NCI-H524 treated with DMSO at 0.1 percent for 48 hours (cell line): ENCODE results near the gene DRD1.
"Not testable (repeated sequence)": the region's sequence is repeated elsewhere in the genome, so short reads cannot be mapped to it uniquely, and the experiment has no call there.

Experiments
- DNase-seq: peaks from one replicate; lab custom pipeline; 2025; lab: John Stamatoyannopoulos, UW

Gene DRD1

DNA sequence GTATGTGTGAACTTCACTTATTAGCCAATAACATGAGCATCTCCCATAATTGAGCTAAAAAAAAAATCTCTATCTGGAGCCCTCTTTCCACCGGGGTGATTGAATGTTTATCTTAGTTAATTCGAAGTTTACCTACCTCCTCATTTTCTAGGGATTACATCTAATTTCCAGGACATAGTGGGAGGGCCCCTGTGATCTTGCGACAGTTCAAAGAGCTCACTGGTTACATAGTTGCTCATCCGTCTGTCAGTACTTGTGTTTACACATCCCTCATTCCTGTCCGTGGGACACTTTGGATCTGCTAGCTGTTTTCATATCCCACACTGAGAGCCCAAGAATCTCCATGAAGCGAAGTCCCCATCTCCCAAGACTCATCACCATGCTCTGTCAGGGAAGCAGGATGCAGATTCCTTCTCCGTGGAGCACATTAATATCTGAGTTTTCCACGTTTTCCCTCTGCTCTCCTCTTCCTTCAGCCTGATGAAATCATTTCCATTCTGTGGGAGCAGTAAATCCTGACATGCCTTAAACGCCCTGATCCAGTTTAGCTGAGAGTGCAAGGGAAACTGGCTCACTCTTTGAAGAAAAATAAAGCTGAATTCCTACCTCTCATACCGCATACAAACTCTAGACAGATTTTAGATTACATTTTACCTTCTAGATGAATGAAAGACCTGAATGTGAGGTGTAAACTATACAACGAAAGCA, 24.2 kb upstream of the DRD1 start:
- DNase-seq: no peak

DNA sequence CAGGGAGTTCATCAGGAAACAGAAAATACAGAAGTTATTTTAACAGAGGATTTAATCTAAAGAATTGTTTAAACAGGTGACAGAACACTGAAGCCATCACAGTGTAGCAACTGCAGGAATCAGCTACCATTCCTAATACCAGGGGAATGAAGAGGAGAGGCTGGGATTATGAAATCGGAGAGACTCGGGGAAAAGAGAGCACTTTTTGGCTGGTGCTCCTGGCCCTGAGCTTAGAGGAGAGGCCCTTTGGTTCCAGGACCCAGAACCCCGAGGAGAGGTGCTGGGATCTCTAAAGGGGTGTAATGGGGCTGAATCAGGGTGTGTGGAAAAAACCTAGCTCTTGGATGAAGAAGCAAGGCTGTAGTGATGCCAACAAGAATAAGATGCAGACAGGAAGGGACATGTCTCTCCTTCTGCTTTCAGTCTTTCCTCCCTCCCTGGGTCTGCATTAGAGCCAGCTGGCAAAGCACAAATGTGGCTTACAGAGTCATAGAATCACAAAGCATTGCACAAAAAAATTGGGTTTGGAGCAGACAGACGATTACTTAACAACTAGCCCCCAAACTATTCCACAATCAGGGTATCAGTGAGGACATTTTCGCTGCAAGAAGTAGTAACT, 22.8 kb upstream of the DRD1 start:
- DNase-seq: no peak

DNA sequence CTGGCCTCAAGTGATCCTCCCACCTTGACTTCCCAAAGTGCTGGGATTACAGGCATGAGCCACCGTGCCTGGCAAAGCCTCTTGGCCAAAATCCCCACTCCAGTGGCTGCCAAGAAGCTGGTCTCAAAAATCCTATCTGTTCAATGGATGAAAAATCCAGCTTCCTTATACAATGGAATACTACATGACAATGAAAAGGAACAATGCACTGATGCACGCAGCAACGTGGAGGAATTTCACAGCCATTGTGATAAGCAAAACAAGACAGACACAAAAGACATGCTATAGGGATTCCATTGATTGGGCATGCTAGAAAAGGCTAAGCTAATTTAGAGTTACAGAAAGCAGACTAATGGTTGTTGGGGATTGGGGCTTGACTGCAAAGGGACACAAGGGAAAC, 21.3 kb upstream of the DRD1 start:
- DNase-seq: no peak

DNA sequence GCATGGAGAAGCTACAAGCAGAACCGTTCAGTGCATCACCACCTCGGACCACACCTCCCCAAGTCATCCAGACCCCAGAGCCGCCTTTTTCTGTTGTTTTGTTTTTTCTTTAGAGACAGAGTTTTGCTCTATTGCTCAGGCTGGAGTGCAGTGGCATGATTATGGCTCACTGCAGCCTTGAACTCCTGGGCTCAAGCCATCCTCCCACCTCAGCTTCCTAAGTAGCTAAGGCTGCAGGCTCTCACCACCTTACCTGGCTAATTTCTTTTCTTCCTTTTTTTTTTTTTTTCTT, 20.9 kb upstream of the DRD1 start:
- DNase-seq: no peak

DNA sequence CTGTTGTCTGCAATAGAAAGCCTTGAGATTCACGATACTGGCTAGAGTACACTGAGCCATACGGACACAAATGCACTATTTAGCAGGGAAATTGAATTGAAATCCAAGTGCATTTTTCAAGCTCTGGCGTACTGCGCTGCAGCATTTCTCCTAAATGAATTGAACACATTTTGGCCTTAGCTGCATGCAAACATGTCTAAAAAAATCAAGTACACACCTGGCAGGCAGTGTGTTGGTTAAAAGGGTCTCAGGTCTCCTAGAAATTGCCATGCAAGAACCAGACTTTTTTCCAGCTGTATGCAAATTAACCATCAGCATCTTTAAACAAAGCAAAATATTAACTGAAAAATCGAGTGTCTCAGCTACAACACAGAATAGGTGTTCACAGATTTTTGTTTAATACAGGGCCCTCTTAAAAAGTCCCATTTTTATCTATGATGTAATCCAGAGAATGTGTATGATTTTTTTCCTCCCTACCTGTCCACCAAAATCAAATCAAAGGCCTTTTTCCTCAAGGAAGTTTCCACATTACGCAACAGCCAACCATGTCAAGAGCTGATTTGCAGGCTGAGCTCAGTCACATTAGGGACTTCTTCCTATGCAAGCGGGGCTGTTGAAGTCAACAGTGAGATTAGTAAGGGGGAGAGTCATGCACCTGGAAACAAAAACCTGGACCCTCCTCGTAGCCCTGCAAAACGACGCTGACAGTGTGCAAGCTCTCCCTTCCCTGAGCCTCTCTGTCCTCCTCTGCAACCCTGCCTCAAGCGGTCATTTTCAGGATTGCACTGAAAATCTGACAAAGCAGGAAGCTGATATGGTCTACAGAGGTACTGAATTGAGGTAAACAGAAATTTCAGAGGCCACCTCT, 20.3 kb upstream of the DRD1 start:
- DNase-seq: no peak

DNA sequence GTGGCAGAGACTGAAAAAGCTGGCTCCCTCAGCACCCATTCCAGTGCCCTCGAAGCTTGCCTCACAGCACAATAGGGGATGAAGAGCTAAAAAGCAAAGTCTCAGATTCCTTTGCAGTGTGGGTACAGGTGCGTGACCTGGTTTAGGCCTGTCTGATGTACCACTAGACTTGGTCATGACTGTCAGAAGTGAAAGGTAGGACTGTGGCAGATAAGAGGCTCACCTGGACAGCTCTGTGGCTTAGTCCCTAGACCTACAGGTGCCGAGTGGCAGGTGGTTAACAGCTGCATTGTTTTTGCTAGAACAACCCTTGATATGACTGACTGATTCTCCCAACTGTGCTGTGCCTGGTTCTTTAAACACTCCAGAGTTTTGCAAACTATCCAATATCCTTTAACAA, 19.7 kb upstream of the DRD1 start:
- DNase-seq: no peak

DNA sequence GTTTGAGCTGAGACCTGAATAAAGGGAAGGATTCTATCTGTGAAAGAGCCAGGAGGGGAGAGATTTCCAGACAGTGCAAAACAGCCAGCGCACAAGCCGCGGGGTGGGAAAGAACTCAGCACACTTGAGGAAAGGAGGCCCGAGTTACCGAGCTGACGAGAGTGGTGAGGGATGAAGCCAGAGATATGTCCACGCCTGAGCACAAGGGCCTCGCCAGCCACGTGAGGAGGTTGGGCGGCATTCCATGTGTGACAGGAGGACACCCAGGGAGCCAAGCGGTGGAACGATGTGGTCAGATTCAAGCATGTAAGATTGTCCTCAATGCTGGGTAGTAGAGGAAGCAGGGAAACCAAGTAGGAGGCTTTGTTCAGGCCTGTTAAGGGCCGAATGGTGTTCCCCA, 17.4 kb upstream of the DRD1 start:
- no peak for DNase-seq

DNA sequence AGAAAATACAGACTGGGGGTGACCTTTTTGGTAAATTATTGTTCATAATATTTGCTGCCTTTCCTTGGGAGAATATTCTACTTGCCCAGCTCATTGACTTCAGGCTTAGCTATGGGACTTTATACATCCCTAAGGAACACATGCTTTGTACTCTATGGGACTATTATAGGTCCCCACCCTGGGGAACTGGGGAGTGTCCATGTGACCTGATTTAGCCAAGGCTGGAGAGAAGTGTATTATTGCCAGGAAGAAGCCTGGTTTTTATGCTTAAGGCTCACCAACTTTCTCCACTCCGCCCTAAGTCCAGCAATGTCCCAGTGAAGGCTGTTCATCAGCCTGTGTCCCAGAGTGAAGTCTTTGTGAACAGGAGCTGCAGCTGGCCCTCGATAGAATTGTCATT, 16.6 kb upstream of the DRD1 start:
- DNase-seq: no peak

DNA sequence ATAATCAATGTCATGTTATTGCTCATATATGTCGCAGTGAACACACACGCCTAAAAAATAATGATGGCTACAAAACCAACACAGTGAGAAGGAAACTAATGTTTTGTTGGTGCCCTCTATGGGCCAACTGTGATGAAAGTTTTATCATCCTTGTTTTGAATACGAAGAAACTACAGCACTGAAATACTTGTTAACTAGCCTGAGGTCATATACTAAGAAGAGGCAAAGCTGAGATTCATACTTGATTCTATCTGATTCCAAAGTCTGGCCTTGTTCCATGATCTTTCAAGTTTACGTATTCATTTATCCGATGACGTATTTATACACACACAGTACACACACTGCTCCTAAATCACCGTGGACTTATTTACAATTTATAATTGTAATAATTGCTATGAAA, 16.1 kb upstream of the DRD1 start:
- DNase-seq: no peak

DNA sequence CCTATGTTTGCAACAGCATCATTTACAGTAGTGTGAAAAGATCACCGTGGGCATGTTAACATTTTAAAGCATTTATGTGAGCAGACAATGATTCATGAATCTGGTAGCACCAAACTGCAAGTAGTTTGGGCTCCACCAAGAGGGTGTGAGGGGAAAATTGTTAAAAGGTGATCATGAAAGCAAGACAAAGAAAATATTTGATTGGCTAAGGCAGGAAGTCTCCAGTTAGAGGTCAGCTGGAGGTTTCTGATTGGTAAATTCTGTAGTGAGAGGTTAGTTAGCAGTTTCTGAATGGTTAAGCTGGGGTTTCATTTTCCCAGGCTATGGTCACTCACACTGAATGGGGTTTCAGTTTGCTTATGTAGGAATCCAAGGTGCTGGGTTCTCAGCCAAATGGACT, 13.5 kb upstream of the DRD1 start:
- no peak for DNase-seq

DNA sequence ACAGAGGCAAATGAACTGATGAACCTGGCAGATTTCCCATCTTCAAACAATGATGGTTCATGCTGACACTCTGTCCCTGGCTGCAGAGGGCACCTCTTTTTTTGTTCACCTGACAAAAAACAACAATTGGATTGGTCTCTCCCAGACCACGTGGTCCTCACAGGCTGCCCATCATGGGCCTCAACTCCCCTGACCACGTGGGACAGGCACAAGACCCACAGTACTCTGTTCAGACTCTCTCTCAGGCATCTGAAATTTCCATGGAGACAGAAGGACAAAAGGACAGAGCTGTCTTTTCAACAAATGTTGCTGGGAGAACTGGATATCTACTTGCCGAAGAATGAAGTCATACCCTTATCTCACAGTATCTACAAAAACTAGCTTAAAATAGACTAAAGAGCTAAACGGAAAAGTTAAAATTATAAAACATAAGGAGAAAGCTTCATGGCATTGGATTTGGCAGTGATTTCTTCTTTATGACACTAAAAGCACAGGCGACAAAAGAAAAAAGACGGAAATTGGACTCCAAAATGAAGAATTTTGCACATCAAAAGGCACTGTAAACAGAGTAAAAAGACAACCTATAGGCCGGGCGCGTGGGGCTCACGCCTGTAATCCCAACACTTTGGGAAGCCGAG, 12.2 kb upstream of the DRD1 start:
- no peak for DNase-seq

DNA sequence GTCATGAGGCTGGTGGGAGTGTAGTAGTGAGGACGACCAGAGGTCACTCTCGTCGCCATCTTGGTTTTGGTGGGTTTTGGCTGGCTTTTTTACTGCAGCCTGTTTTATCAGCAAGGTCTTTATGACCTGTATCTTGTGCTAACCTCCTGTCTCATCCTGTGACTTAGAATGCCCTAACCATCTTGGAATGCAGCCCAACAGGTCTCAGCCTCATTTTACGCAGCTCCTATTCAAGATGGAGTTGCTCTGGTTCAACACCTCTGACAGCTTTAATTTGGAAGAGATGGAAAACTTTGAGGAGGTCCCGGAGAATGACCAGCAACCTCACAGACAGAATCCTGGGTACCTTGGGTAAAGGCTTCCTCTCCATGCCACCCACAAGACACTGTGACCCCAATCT, 10.4 kb upstream of the DRD1 start:
- DNase-seq: not testable (repeated sequence)

DNA sequence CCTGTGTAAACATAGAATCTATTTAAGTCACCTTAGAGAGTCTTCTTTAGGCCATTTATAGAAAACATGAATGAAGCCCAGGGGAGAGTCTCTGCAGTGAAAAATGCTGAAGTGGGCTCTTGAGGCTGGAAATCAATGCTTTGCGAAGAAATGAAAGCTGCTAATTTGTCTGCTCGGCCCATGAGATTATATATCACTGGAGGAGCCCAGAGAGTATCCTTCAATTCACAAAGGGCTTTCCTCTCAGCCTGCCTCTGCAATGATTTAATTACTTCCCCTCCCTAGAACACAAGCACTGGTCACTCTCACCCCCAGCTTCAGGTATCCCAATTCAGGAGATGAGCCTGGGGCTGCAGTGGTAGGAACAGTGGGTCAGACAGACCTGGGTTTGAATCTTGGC, 8.2 kb upstream of the DRD1 start:
- DNase-seq: no peak

DNA sequence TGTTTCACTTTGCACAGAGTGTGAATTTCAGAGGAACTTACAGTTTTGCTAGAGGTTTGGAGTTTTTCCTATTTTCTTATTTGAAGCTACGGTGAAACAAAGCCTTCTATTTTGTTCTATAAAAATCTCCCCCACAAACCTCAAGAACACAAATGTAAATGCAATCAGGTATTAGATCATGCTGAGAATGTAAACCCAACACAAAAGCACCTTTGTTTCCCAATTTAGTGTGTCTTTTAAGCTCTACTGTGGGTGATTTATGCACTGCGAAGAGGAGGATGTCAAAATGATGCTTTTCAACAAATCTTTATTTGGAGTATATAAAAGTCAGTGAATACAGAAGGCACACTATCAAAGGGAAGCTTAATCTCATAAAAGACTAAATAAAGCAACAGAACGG, 4.3 kb upstream of the DRD1 start:
- no peak for DNase-seq

DNA sequence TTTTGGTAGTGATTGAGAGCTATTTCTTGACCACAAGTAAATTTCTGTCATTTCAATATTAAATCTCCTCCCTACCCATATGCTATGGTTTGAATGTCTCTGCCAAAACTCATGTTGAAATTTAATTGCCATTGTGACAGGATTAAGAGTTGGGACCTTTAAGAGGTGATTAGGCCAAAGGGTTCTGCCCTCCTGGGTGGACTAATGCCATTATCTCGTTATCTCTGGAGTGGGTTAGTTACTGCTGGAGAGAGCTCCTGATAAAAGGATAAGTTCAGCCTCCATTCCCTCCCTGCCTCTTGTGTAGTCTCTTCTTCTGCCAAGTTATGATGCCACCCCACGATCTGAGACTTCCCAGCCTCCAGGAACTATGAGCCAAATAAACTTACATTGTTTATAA, 3.6 kb upstream of the DRD1 start:
- DNase-seq: no peak

DNA sequence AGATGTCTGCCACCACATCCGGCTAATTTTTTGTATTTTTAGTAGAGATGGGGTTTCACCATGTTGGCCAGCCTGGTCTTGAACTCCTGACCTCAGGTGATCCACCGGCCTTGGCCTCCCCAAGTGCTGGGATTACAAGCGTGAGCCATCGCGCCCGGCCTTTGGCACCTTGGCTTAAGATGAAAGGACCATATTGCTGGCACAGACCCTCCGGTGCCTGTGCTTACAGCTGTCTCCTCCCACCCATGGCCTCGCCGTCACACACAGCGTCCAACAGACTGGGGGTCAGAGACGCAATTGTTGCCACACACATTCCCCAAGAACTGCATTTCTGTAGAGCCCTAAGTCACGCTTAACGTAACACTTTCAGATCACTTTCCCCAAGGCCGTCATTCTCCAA, 2.4 kb upstream of the DRD1 start:
- DNase-seq: not testable (repeated sequence)

DNA sequence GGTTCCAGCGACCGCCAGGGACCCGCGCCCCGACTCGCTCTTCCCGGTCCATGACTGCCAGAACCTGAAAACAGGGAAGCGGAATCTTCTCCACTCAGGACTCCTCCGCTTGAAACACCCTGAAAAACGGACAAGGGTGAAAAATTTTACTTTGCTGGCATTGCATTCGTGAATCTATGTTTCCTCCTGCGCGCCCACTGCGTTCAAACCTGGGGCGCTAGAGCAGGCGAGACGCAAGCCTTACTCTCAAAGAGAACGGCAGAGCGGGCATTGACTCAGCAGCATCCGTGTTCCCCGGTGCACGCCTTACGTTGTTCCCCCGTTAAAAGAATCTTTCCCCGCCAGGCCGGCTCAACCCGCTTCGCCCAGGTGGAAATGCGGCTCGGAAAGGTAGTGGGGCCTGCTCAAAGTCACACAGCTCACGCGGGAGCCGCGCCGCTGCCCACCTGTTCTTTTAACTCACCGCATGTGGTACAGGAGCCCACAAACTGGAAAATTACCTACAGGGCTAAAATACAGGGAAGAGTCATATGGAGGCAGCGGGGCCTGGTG, 999 bp upstream of the DRD1 start:
- no peak for DNase-seq

DNA sequence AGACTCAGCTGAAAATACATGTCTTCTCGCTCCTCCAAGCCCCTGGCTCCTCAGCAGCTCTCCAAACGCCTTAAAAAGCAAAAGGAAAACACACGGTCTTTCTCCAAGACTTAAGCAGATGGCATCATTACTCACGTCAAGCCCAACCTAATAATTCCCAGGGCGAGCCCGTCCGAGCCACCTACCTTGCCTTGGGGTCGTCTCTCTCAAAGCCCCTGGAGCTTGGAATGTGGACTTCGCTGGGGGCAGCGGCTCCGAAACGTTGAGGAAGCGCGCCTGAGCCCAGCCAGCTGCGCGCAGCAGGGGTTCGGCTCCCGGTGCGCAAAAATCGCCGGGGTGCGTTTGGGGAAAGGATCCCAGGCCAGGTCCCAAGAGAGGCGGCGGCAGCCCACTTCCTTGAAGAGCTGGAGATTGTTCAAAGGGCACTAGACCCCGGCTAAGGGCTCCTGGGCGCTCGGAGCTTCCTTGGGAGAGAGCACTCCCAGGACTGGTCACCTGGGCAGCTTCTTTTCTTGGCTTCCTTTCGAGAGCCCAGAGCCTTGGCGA, 395 bp downstream of the DRD1 start:
- no peak for DNase-seq

DNA sequence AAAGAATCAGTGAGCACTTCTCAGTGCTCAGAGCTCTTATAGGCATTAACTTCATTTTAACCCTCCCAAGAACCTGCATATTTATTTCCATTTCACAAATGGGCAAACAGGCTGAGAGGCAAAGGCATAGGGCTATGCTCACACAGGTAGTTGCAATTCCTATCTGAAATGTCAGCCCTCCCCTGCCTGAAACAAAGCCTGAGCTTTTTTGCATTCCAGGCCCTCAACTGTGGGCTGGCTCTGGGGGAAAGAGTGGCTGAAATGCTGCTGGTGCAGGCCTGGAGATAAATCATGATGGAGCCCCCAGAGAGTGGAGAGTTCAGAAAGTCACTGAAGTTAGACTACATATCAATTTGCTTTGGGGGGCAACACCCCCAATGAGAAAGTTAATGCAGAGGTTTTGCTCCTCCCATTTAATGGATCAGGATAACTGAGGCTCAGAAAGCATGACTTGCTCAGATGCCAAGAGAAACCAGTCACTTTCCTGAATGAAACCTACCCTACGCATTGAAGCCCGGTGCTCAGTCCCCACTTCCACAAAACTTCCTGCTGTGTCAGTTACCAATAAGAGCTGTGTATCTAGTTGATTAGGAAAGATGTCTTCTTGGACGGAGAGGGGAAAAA, 5.6 kb downstream of the DRD1 start:
- no peak for DNase-seq

DNA sequence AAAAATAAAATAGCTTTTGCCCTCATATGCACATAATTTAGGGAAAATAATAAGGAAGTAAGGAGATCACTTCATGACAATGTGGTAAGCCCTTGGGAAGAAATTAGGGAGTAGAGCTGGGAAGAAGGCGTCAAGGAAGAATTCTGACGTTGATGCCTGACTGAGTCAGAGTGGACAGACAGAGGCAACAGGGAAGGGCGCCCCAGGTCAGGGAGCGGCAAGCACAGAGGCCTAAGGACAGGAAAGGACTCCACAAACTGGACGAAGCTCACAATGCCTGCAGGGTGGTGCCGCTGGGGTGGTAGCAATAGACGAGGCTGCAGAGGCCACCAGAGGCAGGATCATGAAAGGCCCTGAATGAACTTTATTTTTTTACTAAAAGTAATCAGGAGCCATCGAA, 7.6 kb downstream of the DRD1 start:
- no peak for DNase-seq

DNA sequence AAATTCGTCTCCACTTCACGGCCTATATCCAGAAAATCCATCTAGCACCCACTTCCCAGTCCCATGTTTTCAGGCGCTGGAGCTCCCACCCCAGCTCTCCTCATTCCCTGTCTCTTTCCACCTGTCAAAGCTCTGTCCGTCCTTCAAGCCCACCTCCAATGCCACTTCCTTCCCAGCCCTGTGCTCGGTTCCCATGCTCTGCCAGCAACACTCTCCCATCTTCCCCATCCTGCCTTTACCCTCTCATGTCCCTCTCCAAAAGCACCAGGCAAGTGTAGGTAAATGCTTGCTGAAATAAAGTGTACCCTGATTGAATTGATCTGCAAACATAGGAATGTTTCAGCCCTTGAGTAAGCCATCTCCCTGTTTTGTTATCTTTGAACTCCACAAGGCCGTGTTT, 9.2 kb downstream of the DRD1 start:
- DNase-seq: no peak

DNA sequence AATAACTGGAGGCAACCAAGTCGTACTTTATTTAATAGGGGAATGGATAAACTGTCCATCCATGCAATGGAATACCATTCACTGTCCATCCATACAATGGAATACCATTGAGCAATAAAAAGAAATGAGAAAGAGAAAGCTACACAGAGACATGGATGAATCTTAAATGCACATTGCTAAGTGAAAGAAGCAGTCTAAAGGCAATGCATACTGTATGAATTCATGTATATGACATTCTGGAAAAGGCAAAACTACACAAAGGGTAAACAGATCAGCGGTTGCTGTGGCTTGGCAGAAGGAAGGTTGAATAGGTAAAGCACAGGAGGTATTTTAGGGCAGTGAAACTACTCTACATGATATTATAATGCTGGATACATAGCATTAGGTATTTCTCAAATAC, 16.2 kb downstream of the DRD1 start:
- no peak for DNase-seq
